ENCODE results near the gene FADS2. TPM values are rescaled to one million over a fixed set of nuclear protein-coding genes. Genes with fewer than 3 reads are reported as not detected.
A peak's percentile ranks its signal among the peaks of the same experiment; 100 is the strongest.

FADS2 gene
- total and polyA plus RNA-seq, 7 donors, result 3.6 to 50.2 (median 21.7) TPM

DNA sequence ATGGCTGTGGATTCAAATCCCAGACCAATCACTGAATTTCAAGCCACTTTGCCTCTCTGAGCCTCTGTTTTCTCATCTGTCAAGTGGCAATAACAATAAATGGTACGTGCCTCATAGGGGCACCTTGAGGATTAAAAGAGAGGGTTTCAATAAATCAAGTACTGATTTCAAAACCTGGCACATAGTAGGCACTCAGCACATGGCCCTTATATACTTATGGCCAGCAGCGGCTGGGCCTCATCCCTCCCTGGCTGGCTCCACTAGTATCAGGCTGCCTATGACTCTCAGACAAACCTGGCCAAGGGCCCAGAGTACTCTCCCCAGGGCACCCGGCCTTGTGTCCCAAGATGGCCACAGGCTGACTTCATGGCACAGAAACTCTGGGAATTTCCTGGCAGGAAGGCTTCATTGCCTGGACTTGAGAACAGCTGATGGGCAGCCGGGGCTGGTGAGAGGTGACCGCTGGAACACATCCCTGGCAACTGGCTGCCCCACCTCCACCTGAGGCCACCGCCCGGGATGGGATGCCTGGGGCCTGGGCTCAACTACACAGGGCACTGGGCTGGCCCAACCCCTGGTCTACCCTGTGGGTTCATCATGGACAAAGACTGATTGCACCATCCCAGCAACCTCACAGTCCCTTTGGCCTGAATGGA is 59.9 kb downstream of the FADS2 start:
- Histone ChIP-seq H3K9me3 (no peaks in the 10 kb centered on the region), H3K4me1 (peaks cover 0 to 46% (median 33%) of the 10 kb centered on the region in 4 donors), H3K36me3 (no peaks in the 10 kb centered on the region), H3K27ac (peak overlapping the region; percentile 59 to 85 (median 82)), H3K4me3 (no peak overlapping the region), H3K27me3 (no peaks in the 10 kb centered on the region)
- 86 to 90% methylated on average over 7 of the region's 7 CpGs for WGBS, 2 donors
- TF ChIP-seq EP300 (IDR thresholded peaks at IDR 0.05) (peak in 1 of 4 donors; percentile 32), POLR2A (IDR thresholded peaks at IDR 0.05) (no peak), POLR2AphosphoS5 (IDR thresholded peaks at IDR 0.05) (peak in 3 of 4 donors; percentile 60 to 79 (median 61))
- TF ChIP-seq, protein P1, sequence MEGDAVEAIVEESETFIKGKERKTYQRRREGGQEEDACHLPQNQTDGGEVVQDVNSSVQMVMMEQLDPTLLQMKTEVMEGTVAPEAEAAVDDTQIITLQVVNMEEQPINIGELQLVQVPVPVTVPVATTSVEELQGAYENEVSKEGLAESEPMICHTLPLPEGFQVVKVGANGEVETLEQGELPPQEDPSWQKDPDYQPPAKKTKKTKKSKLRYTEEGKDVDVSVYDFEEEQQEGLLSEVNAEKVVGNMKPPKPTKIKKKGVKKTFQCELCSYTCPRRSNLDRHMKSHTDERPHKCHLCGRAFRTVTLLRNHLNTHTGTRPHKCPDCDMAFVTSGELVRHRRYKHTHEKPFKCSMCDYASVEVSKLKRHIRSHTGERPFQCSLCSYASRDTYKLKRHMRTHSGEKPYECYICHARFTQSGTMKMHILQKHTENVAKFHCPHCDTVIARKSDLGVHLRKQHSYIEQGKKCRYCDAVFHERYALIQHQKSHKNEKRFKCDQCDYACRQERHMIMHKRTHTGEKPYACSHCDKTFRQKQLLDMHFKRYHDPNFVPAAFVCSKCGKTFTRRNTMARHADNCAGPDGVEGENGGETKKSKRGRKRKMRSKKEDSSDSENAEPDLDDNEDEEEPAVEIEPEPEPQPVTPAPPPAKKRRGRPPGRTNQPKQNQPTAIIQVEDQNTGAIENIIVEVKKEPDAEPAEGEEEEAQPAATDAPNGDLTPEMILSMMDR (IDR thresholded peaks at IDR 0.05), result no peak
- DNase-seq, result peak; percentile 91
- intact Hi-C loops (cut with DNase I), result no loop called here

DNA sequence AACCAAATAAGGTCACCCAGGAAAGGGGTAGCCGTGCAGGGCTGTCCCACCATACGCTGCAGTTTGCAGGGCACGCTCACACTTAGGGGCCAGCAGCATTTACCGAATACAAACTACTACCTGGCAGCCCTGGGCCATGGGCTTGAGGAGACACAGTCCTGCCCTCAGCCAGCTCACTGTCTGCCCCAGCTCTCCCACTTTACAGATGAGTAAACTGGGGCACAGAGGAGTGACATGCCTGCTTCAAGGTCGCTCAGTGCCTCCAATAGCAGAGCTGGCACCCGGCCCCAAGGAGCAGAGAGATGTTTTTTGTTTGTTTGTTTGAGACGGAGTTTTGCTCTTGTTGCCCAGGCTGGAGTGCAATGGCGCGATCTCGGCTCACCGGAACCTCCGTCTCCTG is 60.5 kb downstream of the FADS2 start:
- intact Hi-C loops (cut with DNase I), result no loop called here
- H3K4me1 ChIP-seq, result peaks cover 0 to 46% (median 33%) of the 10 kb centered on the region in 4 donors

DNA sequence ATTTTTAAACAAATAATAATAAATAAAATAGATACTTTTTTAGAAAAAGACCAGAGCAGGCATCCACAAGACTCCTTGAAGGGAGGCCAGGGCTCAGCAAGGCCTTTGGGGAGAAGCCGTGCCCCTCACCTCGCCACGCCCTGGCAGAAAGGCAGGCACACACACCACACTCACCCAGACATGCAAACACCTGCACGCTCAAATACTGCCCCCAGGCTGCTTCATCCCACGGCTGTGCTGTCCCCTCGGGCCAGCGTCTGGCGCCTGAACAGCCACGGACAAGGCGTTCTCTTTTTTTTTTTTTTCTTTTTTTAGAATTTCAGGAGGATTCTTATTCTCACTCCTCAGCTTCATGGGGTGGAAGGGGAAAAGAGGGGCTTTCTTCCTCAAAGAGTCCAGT is 61.7 kb downstream of the FADS2 start:
- intact Hi-C loops (cut with DNase I), result loop anchor here (2.0 to 5.0 kb wide), 3 partner anchors 73 to 93 kb away; partner anchors contain the start of genes FADS1 and FTH1
- Histone ChIP-seq H3K27ac (peak overlapping the region; percentile 85 to 96 (median 90)), H3K9me3 (no peaks in the 10 kb centered on the region), H3K27me3 (no peaks in the 10 kb centered on the region), H3K4me3 (peak overlapping the region in 3 of 4 donors; percentile 75 to 94 (median 82)), H3K36me3 (no peaks in the 10 kb centered on the region), H3K4me1 (peaks cover 0 to 46% (median 33%) of the 10 kb centered on the region in 4 donors)
- TF ChIP-seq EP300 (IDR thresholded peaks at IDR 0.05) (no peak), POLR2A (IDR thresholded peaks at IDR 0.05) (no peak), POLR2AphosphoS5 (IDR thresholded peaks at IDR 0.05) (no peak)
- TF ChIP-seq, protein P1 (IDR thresholded peaks at IDR 0.05), result no peak
- WGBS, 2 donors, result 87 to 90% methylated on average over 10 of the region's 10 CpGs
- no peak for DNase-seq

More for the DNA sequence above, 60.5 kb downstream of the FADS2 start:
- Histone ChIP-seq H3K27ac (peak overlapping the region; percentile 59 to 85 (median 82)), H3K9me3 (no peaks in the 10 kb centered on the region), H3K27me3 (no peaks in the 10 kb centered on the region), H3K36me3 (no peaks in the 10 kb centered on the region), H3K4me3 (no peak overlapping the region)
- TF ChIP-seq, protein P1 (IDR thresholded peaks at IDR 0.05), result no peak
- no peak for TF ChIP-seq POLR2AphosphoS5 (IDR thresholded peaks at IDR 0.05)
- TF ChIP-seq EP300 (IDR thresholded peaks at IDR 0.05), result no peak
- no peak for TF ChIP-seq POLR2A (IDR thresholded peaks at IDR 0.05)
- 92 to 95% methylated on average over 12 of the region's 12 CpGs for WGBS, 2 donors
- DNase-seq, result no peak

DNA sequence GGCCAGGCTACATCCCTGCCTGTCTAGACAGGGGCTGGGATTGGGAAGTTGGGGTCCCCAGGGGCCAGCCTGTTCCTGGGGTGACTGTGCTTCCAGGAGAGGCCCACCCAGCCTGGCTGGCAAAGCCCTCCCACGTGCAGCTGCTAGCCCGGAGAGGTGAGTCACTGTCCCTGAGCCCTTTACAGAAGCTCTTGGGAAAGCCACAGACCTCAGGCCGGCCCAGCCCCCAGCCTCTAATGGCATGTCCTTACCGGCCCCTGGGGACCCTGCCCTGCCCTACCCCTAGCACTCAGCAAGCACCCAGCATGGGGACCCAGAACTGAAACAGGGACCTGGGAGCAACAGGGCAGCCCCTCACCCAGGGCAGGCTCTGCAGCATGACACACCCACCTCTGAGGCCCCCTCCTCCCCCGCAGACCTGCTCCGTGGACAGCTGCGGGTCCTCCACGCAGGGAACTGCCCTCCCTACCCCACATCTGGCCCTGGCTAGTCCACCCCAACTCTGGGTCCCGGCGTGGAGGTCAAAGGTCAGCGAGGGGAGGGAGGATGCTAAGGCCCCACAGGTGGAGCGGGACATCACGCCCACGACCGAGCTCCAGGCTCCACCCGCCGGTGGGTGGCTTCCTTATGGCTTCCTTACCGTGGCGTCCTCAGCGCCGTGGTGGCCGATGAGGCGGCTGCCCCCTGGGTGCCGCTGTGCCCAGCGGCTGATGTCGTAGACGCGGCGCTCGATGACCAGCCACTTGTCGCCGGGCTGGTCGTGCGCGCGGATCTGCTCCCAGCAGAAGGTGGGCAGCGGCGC is 62.6 kb downstream of the FADS2 start:
- 1% methylated on average over 38 of the region's 38 CpGs for WGBS, 2 donors
- Histone ChIP-seq H3K4me1 (peaks cover 0 to 46% (median 33%) of the 10 kb centered on the region in 4 donors), H3K27ac (peak overlapping the region; percentile 85 to 96 (median 90)), H3K36me3 (no peaks in the 10 kb centered on the region), H3K27me3 (no peaks in the 10 kb centered on the region), H3K9me3 (no peaks in the 10 kb centered on the region), H3K4me3 (peak overlapping the region; percentile 75 to 94 (median 84))
- DNase-seq, result peak; percentile 87
- TF ChIP-seq EP300 (IDR thresholded peaks at IDR 0.05), result no peak
- no peak for TF ChIP-seq POLR2A (IDR thresholded peaks at IDR 0.05)
- TF ChIP-seq, protein P1 (IDR thresholded peaks at IDR 0.05), result no peak
- TF ChIP-seq POLR2AphosphoS5 (IDR thresholded peaks at IDR 0.05), result peak in 1 of 4 donors; percentile 61
- intact Hi-C loops (cut with DNase I), result loop anchor here (2.0 to 5.0 kb wide), 3 partner anchors 73 to 94 kb away; partner anchors contain the start of genes FADS1 and FTH1
